K562 treated with DMSO at 1 percent for 12 hours (cell line): ENCODE results near the gene RGS2. TPM values are rescaled to one million over a fixed set of nuclear protein-coding genes. Genes with fewer than 3 reads are reported as not detected.

Experiments
- total RNA-seq: library from RNA; unstranded; fragments of 300-600 nt; gene quantifications from 2 replicates; pipeline ENCODE4 v1.2.3, GENCODE V29; 2022; ENCODE audit not compliant: insufficient read depth

Gene RGS2
- 5.3 and 6.3 TPM in 2 replicates for total RNA-seq

GRCh38 chr1:192808518-192809306 is at the start of gene RGS2:
Gene RGS2, plus strand, starts transcription at chr1:192809039. Its CDS starts 33 bp downstream, at chr1:192809072.

Other genes starting within 250 kb of the RGS2 start
- gene RGS1, start 233.3 kb upstream of the RGS2 start, total RNA-seq = not detected in 2 replicates
- not detected in 2 replicates for gene RGS13, start 172.9 kb upstream of the RGS2 start, total RNA-seq